ENCODE data around the gene MEIKIN. TPM values are rescaled to one million over a fixed set of nuclear protein-coding genes. Genes with fewer than 3 reads are reported as not detected.
"Not testable (repeated sequence)": the region's sequence is repeated elsewhere in the genome, so short reads cannot be mapped to it uniquely, and the experiment has no call there.

Gene MEIKIN
- total RNA-seq, 1 donor from 2014 or later: not detected

DNA sequence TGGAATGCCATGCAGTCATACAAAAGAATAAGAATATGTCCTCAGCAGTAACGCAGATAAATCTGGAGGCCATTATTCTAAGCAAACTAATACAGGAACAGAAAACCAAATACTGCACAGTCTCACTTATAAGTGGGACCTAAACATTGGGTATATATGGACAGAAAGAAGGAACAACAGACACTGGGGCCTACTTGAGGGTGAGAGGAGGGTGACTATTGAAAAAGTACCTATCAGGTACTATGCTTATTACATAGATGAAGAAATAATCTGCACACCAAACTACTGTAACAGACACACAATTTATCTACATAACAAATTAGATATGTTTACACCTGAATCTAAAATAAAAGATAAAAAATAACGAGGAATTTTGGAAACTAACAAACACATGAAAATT, 38.8 kb downstream of the MEIKIN start:
- no peak for DNase-seq (ENCODE audit: low spot score)

- DNase-seq (ENCODE audit: low spot score): not testable (repeated sequence)
Measured at GRCh38 chr5:131902266-131902665, 43.2 kb downstream of the MEIKIN start.

DNA sequence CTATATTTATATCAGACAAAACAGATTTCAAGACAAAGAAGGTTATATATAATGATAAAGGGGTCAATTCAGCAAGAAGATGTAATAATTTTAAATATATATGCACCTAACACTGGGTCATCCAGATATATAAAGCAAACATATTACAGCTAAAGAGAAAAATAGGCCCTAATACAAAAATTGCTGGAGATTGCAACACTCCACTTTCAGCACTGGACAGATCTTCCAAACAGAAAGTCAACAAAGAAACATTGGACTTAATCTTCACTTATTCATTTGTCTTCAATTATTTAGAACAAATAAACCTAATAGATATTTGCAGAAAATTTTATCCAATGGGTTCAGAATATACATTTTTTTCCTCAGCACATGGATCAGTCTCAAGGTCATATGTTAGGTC, 45.8 kb downstream of the MEIKIN start:
- DNase-seq (ENCODE audit: low spot score): no peak

GRCh38 chr5:131883984-131884383, 61.5 kb downstream of the MEIKIN start:
- DNase-seq (ENCODE audit: low spot score): no peak

DNA sequence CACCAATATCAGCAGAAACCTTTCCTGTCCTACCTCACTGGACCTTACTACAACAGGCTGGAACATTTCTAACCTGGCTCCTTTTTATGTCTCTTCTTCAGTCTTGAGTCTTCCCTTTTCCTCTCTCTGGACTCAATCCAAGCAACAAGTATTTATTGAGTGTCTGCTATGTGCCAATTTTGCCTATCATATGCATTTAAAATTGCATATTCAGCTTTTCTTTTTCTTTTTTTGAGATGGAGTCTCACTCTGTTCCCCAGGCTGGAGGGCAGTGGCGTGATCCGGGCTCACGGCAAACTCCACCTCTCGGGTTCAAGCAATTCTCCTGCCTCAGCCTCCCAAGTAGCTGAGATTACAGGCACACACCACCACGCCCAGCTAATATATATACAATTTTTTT, 65.8 kb downstream of the MEIKIN start:
- no peak for DNase-seq (ENCODE audit: low spot score)

DNA sequence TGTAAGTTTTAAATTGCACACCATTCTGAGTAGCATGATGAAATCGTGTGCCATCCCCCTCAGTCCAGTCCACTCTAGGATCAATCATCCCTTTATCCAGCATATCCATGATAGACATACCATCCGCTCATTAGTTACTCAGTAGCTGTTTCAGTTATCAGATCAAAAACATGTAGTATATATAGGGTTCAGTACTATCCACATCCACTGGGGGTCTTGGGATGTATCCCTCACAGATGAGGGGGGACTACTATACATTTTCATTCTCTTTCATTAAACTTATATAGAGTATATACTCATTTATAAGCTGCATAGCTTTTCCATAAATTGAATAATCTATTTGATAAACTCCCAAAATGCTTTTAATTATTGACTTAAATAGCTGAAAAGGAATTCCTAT, 67.6 kb downstream of the MEIKIN start:
- no peak for DNase-seq (ENCODE audit: low spot score)

DNA sequence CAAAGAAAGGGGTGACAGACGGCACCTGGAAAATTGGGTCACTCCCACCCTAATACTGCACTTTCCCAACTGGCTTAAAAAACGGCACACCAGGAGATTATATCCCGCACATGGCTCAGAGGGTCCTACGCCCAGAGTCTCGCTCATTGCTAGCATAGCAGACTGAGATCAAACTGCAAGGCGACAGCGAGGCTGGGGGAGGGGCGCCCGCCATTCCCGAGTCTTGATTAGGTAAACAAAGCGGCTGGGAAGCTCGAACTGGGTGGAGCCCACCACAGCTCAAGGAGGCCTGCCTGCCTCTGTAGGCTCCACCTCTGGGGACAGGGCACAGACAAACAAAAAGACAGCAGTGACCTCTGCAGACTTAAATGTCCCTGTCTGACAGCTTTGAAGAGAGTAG, 74.2 kb downstream of the MEIKIN start:
- not testable (repeated sequence) for DNase-seq (ENCODE audit: low spot score)

DNA sequence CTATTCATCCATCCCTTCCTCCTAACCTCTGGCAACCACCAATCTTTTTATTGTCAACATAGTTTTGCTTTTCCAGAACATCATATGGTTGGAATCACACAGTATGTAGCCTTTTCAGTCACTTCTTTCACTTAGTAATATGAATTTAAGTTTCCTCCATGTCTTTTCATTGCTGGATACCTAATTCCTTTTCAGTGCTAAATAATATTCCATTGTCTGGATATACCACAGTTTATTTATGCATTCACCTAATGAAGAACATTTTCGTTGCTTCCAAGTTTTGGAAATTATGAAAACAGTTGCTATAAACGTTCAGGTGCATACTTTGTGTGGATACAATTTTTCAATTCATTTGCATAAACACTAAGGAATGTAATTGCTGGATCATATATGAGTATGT, 77.9 kb downstream of the MEIKIN start:
- DNase-seq (ENCODE audit: low spot score): no peak

GRCh38 chr5:131863700-131864099, 81.8 kb downstream of the MEIKIN start:
- DNase-seq (ENCODE audit: low spot score): no peak

DNA sequence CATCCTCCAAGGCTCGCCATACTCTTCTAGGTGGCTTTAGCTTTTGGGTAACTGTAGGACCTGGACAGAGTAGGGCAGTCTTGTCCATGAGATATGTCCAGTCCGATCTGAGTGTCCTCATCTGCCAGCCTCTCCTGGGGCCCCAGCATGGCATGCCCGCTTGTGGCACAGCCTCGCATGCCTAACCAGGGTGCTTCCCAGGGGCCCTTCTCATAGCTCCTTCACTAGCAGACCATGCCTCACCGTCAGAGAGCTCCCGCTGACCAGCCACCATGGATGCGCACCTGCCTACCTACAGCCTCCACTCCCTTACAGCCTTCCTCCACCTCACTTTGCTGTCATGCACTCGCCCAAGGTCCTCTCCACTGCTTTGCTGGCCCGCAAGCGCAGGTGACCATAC, 88.1 kb downstream of the MEIKIN start:
- no peak for DNase-seq (ENCODE audit: low spot score)

DNA sequence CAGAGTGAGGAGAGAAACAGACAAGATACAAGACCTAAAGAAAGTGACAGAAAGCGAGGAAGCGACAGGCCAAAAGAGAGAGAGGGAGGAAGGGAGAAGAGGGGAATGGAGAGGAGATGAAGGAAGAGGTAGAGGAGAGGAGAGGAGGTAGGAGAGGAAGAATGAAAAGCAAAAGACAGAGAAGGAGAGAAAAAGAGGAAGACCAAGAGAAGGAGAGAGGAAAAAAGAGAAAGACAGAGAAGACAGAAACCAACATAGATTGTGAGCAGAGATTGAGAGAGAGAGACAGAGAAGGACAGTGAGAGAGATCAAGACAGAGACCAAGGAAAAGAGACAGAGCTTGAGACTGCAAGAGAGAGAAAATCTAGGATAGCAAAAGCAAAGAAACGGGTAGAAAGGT, 90.0 kb downstream of the MEIKIN start:
- no peak for DNase-seq (ENCODE audit: low spot score)

DNA sequence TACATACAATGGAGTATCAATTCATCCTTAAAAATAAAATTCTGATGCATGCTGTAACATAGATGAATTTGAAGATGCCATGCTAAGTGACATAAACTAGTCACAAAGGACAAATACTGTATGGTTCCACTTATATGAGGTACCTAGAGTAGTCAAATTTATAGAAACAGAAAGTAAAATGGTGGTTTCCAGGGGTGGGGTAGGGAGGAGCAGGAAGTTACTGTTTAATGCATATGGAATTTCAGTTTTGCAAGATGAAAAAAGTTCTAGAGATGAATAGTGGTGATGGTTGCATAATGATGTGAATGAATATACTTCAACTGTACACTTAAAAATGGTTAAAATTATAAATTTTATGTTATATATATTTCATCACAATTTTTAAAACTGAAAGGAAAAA, 91.3 kb downstream of the MEIKIN start:
- DNase-seq (ENCODE audit: low spot score): no peak

DNA sequence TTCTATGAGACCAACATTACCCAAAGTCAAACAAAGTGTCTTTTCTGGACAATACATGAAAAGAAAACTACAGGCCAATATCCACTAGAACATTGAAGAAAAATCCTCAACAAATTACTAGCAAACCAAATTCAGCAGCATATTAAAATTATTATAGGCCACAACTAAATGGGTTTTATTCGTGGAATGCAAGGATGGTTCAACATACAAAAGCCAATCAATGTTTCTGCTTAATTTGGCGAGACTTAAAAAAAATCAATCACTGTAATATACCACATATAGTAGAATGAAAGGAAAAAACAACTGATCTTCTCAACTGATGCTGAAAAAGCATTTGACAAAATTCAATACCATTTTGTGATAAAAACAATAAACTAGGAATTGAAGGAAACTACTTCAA, 96.8 kb downstream of the MEIKIN start:
- no peak for DNase-seq (ENCODE audit: low spot score)

DNA sequence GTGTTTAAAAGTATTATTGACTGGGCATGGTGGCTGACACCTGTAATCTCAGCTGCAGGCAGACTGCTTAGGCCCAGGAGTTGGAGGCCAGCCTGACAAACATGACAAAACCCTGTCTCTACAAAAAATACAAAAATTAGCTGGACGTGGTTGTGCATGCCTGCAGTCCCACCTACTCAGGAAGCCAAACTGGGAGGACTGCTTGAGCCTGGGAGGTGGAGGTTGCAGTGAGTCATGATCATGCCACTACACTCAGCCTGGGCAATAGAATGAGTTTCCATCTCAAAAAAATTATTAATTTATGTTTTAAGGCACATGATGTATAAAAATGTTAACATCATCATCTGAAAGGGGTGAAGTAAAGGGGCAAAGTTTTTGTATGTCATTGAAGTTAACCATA, 98.9 kb downstream of the MEIKIN start:
- DNase-seq (ENCODE audit: low spot score): no peak

DNA sequence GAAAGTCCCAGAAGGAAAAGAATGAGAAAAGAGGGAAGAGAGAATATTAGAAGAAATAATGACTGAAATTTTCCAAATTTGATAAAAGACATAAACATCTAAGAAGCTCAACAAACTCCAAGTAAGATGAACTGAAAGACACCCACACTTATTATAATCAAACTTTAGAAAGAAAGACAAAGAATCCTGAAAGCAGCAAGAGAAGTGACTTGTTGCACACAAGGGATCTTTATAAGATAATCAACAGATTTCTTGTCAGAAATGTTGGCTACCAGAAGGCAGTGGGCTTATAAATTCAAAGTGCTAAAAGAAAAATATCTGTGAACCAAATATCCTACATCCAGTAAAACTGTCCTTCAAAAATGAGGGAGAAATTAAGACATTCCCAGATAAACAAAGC, 99.6 kb downstream of the MEIKIN start:
- no peak for DNase-seq (ENCODE audit: low spot score)

- not testable (repeated sequence) for DNase-seq (ENCODE audit: low spot score)
Measured at GRCh38 chr5:131842971-131843370, 102.5 kb downstream of the MEIKIN start.

DNA sequence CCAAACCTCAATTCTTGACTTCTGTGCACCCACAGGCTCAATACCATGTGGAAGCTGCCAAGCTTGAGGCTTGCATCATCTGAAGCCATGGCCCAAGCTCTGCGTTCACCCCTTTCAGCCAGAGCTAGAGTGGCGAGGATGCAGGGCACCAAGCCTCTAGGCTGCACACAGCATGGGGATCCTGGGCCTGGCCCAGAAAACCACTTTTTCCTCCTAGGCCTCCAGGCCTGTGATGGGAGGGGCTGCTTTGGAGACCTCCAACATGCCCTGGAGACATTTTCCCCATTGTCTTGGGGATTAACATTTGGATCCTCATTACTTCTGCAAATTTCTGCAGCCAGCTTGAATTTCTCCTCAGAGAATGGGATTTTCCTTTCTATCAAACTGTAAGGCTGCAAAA, 112.8 kb downstream of the MEIKIN start:
- not testable (repeated sequence) for DNase-seq (ENCODE audit: low spot score)

- DNase-seq (ENCODE audit: low spot score): no peak
Measured at GRCh38 chr5:131825404-131826013, 120.0 kb downstream of the MEIKIN start.

DNA sequence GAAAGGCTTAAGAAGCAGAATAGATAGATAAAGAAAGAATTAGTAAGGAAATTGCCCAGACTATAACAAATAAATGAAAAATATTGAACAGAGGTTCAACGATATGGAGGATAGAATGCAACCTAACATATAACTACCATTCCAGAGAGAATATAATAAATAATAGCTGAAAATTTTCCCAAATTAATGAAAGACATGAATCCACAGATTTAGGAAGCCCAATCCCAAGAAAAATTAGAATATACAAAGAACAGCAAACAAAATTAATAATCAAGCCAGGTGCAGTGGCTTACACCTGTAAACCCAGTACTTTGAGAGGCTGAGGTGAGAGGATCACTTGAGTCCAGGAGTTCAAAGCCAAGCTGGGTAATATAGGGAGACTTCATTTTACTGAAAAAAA, 120.8 kb downstream of the MEIKIN start:
- DNase-seq (ENCODE audit: low spot score): no peak

DNA sequence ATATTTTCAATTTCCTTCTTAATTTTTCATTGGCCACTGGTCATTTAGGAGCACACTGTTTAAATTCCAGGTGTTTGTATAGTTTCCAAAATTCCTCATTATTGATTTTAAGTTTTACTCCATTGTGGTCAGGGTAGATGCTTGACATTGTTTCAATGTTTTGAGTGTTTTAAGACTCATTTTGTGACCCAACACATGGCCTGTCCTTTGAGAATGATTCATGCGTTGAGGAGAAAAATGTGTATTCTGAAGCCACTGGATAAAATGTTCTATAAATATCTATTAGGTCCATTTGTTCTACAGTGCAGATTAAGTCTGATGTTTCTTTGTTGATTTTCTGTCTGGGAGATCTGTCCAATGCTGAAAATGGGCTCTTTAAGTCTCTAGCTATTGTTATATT, 124.2 kb downstream of the MEIKIN start:
- no peak for DNase-seq (ENCODE audit: low spot score)

GRCh38 chr5:131818001-131818724, 127.3 kb downstream of the MEIKIN start:
- DNase-seq (ENCODE audit: low spot score): no peak

DNA sequence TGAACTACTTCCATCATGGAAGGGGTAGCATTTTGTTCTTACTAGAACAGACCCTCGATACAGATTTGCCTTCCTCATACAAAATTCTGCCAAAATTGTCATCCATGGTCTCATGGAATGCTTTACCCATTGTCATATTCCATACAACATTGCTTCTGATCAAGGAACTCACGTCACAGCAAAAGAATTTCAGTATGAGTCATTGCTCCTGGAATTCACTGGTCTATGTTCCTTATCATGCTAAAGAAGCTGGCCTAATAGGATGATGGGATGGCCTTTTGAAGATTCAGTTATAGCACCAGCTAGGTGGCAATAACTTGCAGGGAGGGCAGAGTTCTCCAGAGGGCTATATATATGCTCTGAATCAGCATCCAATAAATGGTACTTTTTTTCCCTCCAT, 130.5 kb downstream of the MEIKIN start:
- DNase-seq (ENCODE audit: low spot score): peak; percentile 9

GRCh38 chr5:131812371-131813160, 132.9 kb downstream of the MEIKIN start:
- DNase-seq (ENCODE audit: low spot score): no peak
